Measurements from ENCODE around the gene PTH1R. TPM values are rescaled to one million over a fixed set of nuclear protein-coding genes. Genes with fewer than 3 reads are reported as not detected.

The PTH1R gene
- total and polyA plus RNA-seq, 3 experiments from 2014 or later: not detected

- Mint-ChIP-seq H3K4me1 (peaks cover 2 to 7% (median 6%) of the 10 kb centered on the region in 3 donors), H3K27me3 (peaks cover 0 to 3% of the 10 kb centered on the region in 2 donors), H3K4me3 (peak overlapping the region; percentile 70 to 88 (median 80)), H3K9me3 (peaks cover 0 to 13% (median 3%) of the 10 kb centered on the region in 5 donors), H3K36me3 (peaks cover 0 to under 1% (median 0%) of the 10 kb centered on the region in 3 donors), H3K27ac (peak overlapping the region in 4 of 8 donors; percentile 63 to 83 (median 72))
- no peaks in the 10 kb centered on the region for H3K36me3 ChIP-seq (ENCODE audit: insufficient read depth, low read length)
- peak in 1 of 5 donors; percentile 43 for DNase-seq
- no peak overlapping the region for H3K27ac ChIP-seq (ENCODE audit: low read depth, low read length)
- ChIA-PET POLR2A (no interaction called here), CTCF (interaction anchor here (0.6 to 1.9 kb wide), 6 partner anchors 20 to 234 kb away, joined by 3 to 9 read pairs (median 5); no protein-coding TSS in a partner anchor)
- H3K27me3 ChIP-seq (ENCODE audit: insufficient read depth, low read length, poor library complexity, severe bottlenecking): no peaks in the 10 kb centered on the region
- H3K9me3 ChIP-seq (ENCODE audit: low read length): no peaks in the 10 kb centered on the region
- peak overlapping the region; percentile 36 for H3K4me3 ChIP-seq (ENCODE audit: low read length)
- peaks cover 10% of the 10 kb centered on the region for H3K4me1 ChIP-seq (ENCODE audit: insufficient read depth, low read length)
Observed at GRCh38 chr3:46846624-46847542, 30.6 kb upstream of the PTH1R start.

DNA sequence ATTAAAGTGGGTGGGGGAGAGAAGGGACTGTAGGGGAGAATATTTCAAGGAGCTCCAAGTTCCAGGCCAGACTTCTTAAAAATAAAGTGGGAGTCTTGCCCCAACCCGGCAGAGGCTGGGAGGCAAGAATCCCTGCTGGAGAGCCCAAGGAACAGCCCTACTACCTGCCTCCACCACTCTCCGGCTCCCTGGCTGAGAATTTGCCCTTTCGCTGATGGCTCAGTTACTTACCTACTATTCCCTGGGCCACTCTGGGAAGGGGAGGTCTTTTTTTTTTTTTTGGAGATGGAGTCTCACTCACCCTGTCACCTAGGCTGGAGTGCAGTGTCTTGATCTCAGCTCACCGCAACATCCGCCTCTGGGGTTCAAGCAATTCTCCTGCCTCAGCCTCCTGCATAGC, 29.8 kb upstream of the PTH1R start:
- peaks cover 0 to 5% (median 0%) of the 10 kb centered on the region in 5 donors for H3K9me3 Mint-ChIP-seq
- peaks cover 2 to 7% (median 6%) of the 10 kb centered on the region in 3 donors for H3K4me1 Mint-ChIP-seq
- H3K4me1 ChIP-seq (ENCODE audit: insufficient read depth, low read length): peaks cover 10% of the 10 kb centered on the region
- no peak overlapping the region for H3K4me3 ChIP-seq (ENCODE audit: low read length)
- H3K27me3 ChIP-seq (ENCODE audit: insufficient read depth, low read length, poor library complexity, severe bottlenecking): no peaks in the 10 kb centered on the region
- H3K27ac Mint-ChIP-seq: peak overlapping the region in 1 of 8 donors; percentile 68
- H3K36me3 ChIP-seq (ENCODE audit: insufficient read depth, low read length): no peaks in the 10 kb centered on the region
- H3K27me3 Mint-ChIP-seq: peaks cover 0 to 3% of the 10 kb centered on the region in 2 donors
- no peaks in the 10 kb centered on the region for H3K9me3 ChIP-seq (ENCODE audit: low read length)
- no peaks in the 10 kb centered on the region for H3K36me3 Mint-ChIP-seq
- H3K27ac ChIP-seq (ENCODE audit: low read depth, low read length): no peak overlapping the region
- DNase-seq: no peak
- H3K4me3 Mint-ChIP-seq: peak overlapping the region in 3 of 7 donors; percentile 20 to 61 (median 47)
- ChIA-PET CTCF (interaction anchor here (0.9 to 1.9 kb wide), 3 partner anchors 19 to 62 kb away, joined by 3 to 9 read pairs (median 7); no protein-coding TSS in a partner anchor), POLR2A (no interaction called here)

DNA sequence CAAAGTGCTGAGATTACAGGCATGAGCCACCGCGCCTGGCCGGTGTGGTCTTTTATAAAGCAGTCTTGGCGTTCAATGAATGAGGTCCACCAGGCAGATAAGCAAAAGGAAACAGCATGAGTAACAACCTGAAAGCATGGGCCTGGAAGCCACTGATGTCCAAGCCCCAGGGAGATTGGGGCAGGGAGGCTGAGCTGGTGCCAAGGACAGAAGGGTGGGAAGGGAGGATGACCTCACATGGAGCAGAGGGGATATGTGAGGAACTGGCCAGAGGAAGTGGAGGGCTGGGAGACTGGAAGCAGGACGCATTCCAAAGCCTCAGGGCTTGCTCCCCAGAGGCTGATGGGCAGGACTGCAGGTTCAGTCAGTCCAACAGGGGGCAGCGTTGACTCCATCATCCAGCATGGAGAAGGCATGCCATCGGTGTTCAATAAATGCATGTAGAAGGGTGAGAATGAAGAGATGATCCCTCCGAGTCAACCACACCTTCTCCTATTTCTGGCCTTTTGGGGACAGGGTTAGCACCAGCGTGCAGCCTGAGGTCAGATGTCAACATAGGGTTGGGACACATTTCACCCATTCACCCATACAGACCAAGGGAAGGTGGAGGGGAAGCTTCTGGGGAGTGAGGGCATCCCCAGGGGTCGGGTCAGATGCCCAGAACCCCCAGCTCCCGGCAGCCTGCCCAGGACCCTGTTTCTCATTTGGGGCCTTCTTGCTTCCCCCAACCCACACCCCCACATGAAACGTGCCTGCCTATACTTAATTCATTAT, 29.1 kb upstream of the PTH1R start:
- H3K4me3 Mint-ChIP-seq: peak overlapping the region in 3 of 7 donors; percentile 28 to 60 (median 28)
- ChIA-PET POLR2A (no interaction called here), CTCF (interaction anchor here (0.9 to 1.9 kb wide), 5 partner anchors 10 to 143 kb away, joined by 3 to 9 read pairs (median 3); no protein-coding TSS in a partner anchor)
- no peaks in the 10 kb centered on the region for H3K36me3 ChIP-seq (ENCODE audit: insufficient read depth, low read length)
- H3K27me3 Mint-ChIP-seq: peaks cover 0 to 4% of the 10 kb centered on the region in 2 donors
- H3K9me3 Mint-ChIP-seq: no peaks in the 10 kb centered on the region
- no peak overlapping the region for H3K4me3 ChIP-seq (ENCODE audit: low read length)
- H3K27ac Mint-ChIP-seq: no peak overlapping the region
- peak in 1 of 5 donors; percentile 45 for DNase-seq
- no peaks in the 10 kb centered on the region for H3K36me3 Mint-ChIP-seq
- no peak overlapping the region for H3K27ac ChIP-seq (ENCODE audit: low read depth, low read length)
- H3K9me3 ChIP-seq (ENCODE audit: low read length): no peaks in the 10 kb centered on the region
- peaks cover 2 to 7% (median 6%) of the 10 kb centered on the region in 3 donors for H3K4me1 Mint-ChIP-seq
- H3K27me3 ChIP-seq (ENCODE audit: insufficient read depth, low read length, poor library complexity, severe bottlenecking): no peaks in the 10 kb centered on the region
- peaks cover 10% of the 10 kb centered on the region for H3K4me1 ChIP-seq (ENCODE audit: insufficient read depth, low read length)

DNA sequence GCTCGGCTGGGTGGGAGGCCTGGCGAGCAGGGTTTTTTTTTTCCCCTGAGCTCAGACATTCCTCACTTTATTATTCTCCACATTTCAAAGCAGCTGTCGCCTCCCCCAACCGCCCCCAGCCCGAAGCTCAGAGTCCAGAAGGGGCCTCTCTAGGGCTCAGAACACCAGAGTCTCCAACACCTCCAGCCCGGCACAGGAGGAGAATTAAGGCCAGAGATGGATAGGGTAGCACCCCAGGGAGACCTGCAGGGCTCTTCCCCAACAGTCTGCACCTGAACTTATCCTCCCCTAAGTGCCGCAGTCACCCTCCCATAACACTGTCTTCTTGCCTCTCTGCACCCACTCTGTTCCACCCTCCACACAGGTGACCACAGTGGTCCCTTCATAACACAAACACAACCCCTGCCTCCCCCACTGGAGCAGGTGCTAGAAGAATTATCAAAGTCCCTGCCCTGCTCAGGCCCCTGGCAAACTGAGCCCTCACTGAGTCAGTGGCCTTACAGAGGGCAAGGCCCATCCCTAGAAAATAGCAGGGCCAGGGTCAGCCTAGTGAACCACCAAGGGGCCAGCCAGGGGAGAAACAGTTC, 28.4 kb upstream of the PTH1R start:
- Histone ChIP-seq H3K4me3 (ENCODE audit: low read length) (no peak overlapping the region), H3K36me3 (ENCODE audit: insufficient read depth, low read length) (no peaks in the 10 kb centered on the region), H3K4me1 (ENCODE audit: insufficient read depth, low read length) (peaks cover 10% of the 10 kb centered on the region), H3K27ac (ENCODE audit: low read depth, low read length) (no peak overlapping the region), H3K9me3 (ENCODE audit: low read length) (no peaks in the 10 kb centered on the region), H3K27me3 (ENCODE audit: insufficient read depth, low read length, poor library complexity, severe bottlenecking) (no peaks in the 10 kb centered on the region)
- H3K4me1 Mint-ChIP-seq: peaks cover 2 to 7% (median 6%) of the 10 kb centered on the region in 3 donors
- CTCF ChIA-PET: interaction anchor here (1.2 to 1.9 kb wide), 3 partner anchors 10 to 144 kb away, joined by 3 to 6 read pairs (median 3); no protein-coding TSS in a partner anchor
- peaks cover 0 to 4% of the 10 kb centered on the region in 2 donors for H3K27me3 Mint-ChIP-seq
- H3K9me3 Mint-ChIP-seq: no peaks in the 10 kb centered on the region
- no peak overlapping the region for H3K27ac Mint-ChIP-seq
- peak overlapping the region in 1 of 7 donors; percentile 71 for H3K4me3 Mint-ChIP-seq
- no peak for DNase-seq
- POLR2A ChIA-PET: no interaction called here
- H3K36me3 Mint-ChIP-seq: no peaks in the 10 kb centered on the region

DNA sequence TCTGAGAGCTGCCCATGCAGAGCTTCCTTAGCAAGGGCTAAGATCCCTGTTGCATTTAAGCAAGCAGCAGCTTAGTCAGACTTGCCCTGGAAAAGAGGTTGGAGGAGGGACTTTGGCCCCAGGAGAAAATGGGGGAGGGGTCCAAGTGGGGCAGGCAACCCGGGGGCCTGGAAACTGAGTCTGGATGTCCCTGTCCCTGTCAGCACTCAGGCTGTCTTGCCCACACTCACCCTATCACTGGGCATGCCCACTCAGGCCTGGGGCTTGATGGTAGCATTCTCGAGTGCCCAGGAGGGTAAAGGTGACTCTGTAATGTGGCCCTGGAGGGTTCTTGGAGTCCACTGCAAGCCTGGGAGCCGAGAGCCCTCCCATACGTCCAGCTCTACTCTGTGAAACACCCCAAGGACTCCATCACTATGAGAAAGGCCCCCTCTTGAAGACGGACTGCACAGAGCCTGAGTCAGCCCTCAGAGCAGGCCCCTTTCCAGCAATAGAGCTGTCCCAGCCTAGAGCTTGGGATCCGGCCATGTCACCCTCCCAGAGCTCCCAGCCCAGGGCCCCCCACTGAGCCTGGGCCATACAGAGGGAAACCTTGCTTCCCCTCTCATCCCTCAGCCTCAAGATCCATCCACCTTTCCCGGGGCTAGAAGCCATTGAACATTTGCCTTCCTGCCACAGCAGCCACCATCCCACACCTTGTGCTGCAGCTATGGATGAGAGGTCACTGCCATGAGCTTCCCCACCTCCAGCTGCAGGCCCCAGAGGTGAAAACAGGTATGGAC, 27.6 kb upstream of the PTH1R start:
- Mint-ChIP-seq H3K36me3 (no peaks in the 10 kb centered on the region), H3K4me1 (peaks cover 2 to 7% (median 6%) of the 10 kb centered on the region in 3 donors), H3K27me3 (peaks cover 0 to 7% of the 10 kb centered on the region in 2 donors), H3K27ac (peak overlapping the region in 1 of 8 donors; percentile 29), H3K4me3 (peak overlapping the region in 1 of 7 donors; percentile 27), H3K9me3 (no peaks in the 10 kb centered on the region)
- ChIA-PET POLR2A (no interaction called here), CTCF (interaction anchor here (1.5 to 1.9 kb wide), 2 partner anchors 45 to 145 kb away, joined by 3 to 6 read pairs; no protein-coding TSS in a partner anchor)
- Histone ChIP-seq H3K4me3 (ENCODE audit: low read length) (no peak overlapping the region), H3K9me3 (ENCODE audit: low read length) (no peaks in the 10 kb centered on the region), H3K4me1 (ENCODE audit: insufficient read depth, low read length) (peaks cover 10% of the 10 kb centered on the region), H3K27ac (ENCODE audit: low read depth, low read length) (no peak overlapping the region), H3K27me3 (ENCODE audit: insufficient read depth, low read length, poor library complexity, severe bottlenecking) (no peaks in the 10 kb centered on the region), H3K36me3 (ENCODE audit: insufficient read depth, low read length) (no peaks in the 10 kb centered on the region)
- DNase-seq: no peak

GRCh38 chr3:46850468-46850779, 27.1 kb upstream of the PTH1R start:
- H3K4me3 ChIP-seq (ENCODE audit: low read length): no peak overlapping the region
- no peak overlapping the region for H3K27ac ChIP-seq (ENCODE audit: low read depth, low read length)
- H3K27me3 ChIP-seq (ENCODE audit: insufficient read depth, low read length, poor library complexity, severe bottlenecking): no peaks in the 10 kb centered on the region
- DNase-seq: no peak
- H3K9me3 Mint-ChIP-seq: no peaks in the 10 kb centered on the region
- ChIA-PET POLR2A (no interaction called here), CTCF (interaction anchor here (1.9 kb wide), 1 partner anchor 45 kb away, joined by 6 read pairs; no protein-coding TSS in a partner anchor)
- H3K4me1 ChIP-seq (ENCODE audit: insufficient read depth, low read length): peaks cover 8% of the 10 kb centered on the region
- H3K9me3 ChIP-seq (ENCODE audit: low read length): no peaks in the 10 kb centered on the region
- H3K4me3 Mint-ChIP-seq: peak overlapping the region in 1 of 7 donors; percentile 27
- no peak overlapping the region for H3K27ac Mint-ChIP-seq
- peaks cover 0 to 7% of the 10 kb centered on the region in 2 donors for H3K27me3 Mint-ChIP-seq
- peaks cover 2 to 7% (median 6%) of the 10 kb centered on the region in 3 donors for H3K4me1 Mint-ChIP-seq
- H3K36me3 Mint-ChIP-seq: no peaks in the 10 kb centered on the region
- H3K36me3 ChIP-seq (ENCODE audit: insufficient read depth, low read length): no peaks in the 10 kb centered on the region
